ENCODE results near the gene CUL5. TPM values are rescaled to one million over a fixed set of nuclear protein-coding genes. Genes with fewer than 3 reads are reported as not detected.

CUL5 gene
- total RNA-seq, 1 donor from 2014 or later: 38.0 TPM

DNA sequence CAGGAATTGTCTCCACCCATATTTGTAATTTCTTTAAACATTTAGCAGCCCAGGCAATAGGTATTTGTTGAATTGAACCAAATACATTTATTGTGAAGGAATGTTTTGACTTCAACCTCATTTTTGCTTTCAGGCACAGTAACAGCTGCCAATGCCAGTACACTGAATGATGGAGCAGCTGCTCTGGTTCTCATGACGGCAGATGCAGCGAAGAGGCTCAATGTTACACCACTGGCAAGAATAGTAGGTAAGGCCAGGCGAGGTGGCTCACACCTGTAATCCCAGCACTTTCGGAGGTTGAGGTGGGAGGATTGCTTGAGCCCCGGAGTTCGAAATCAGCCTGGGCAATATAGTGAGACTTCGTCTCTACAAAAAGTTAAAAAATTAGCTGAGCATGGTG is 133.6 kb downstream of the CUL5 start:
- Mint-ChIP-seq H3K9me3 (no peaks in the 10 kb centered on the region), H3K4me1 (peaks cover 12% of the 10 kb centered on the region), H3K36me3 (ENCODE audit: low read depth) (peaks cover 66% of the 10 kb centered on the region), H3K27me3 (no peaks in the 10 kb centered on the region), H3K4me3 (no peak overlapping the region), H3K27ac (no peak overlapping the region)
- peak; percentile 49 for DNase-seq
- intact Hi-C loops (cut with micrococcal nuclease): loop anchor here (10.0 kb wide), 1 partner anchor 52 kb away; no protein-coding TSS in a partner anchor

DNA sequence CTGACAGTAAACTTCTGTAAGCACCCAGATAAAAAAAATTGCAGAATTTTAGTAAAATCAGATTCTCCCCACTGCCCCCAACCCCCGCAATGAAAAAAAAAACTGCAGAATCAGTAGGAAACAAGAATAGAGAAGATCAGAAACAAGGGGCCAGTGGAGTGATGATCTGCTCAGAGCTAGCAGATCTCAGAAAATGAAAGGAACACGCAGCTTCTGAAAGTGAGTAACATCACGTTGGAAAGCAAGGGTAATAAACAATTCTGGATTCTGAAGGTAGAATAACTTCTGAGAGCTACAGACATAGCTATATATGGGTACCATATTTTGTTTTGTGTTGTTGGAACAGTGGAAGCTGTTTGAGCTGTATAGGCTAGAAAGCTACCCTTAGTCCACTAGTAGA is 135.9 kb downstream of the CUL5 start:
- no peaks in the 10 kb centered on the region for H3K9me3 Mint-ChIP-seq
- intact Hi-C loops (cut with micrococcal nuclease): loop anchor here (10.0 kb wide), 1 partner anchor 50 kb away; no protein-coding TSS in a partner anchor
- peaks cover 76% of the 10 kb centered on the region for H3K36me3 Mint-ChIP-seq (ENCODE audit: low read depth)
- no peak for DNase-seq
- peak overlapping the region; percentile 44 for H3K4me3 Mint-ChIP-seq
- peaks cover 11% of the 10 kb centered on the region for H3K4me1 Mint-ChIP-seq
- H3K27ac Mint-ChIP-seq: peak overlapping the region; percentile 81
- no peaks in the 10 kb centered on the region for H3K27me3 Mint-ChIP-seq

DNA sequence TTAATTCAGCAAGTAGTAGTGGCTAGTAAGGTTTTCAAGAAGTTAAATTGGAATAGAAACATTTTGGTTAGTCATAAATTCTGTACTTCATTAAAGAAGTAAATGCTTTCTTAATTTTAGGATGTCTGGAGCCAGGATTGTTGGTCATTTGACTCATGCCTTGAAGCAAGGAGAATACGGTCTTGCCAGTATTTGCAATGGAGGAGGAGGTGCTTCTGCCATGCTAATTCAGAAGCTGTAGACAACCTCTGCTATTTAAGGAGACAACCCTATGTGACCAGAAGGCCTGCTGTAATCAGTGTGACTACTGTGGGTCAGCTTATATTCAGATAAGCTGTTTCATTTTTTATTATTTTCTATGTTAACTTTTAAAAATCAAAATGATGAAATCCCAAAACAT is 138.5 kb downstream of the CUL5 start:
- H3K36me3 Mint-ChIP-seq (ENCODE audit: low read depth): peaks cover 78% of the 10 kb centered on the region
- H3K27ac Mint-ChIP-seq: no peak overlapping the region
- H3K4me3 Mint-ChIP-seq: no peak overlapping the region
- no peaks in the 10 kb centered on the region for H3K9me3 Mint-ChIP-seq
- H3K4me1 Mint-ChIP-seq: peaks cover 11% of the 10 kb centered on the region
- intact Hi-C loops (cut with micrococcal nuclease): loop anchor here (10.0 kb wide), 1 partner anchor 48 kb away; no protein-coding TSS in a partner anchor
- DNase-seq: no peak
- no peaks in the 10 kb centered on the region for H3K27me3 Mint-ChIP-seq

DNA sequence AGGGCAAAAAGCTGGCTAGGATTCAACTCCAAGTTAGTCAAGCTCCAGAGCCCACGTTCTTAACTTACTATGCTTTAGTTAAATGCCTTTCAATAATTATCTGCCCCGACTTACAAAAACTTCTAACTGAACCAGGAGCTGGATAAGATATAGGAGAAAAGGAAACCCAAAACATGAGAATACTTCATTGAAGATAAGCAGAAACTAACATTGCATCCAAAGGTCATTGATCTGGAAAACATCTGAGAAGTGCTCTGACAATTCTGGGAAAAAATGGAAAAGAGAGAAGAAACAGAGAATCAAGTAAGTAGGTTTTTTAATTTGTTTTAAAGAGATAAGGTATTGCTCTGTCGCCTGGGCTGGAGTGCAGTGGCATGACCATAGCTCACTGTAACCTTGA is 139.9 kb downstream of the CUL5 start:
- H3K27ac Mint-ChIP-seq: peak overlapping the region; percentile 12
- intact Hi-C loops (cut with micrococcal nuclease): loop anchor here (10.0 kb wide), 1 partner anchor 46 kb away; no protein-coding TSS in a partner anchor

DNA sequence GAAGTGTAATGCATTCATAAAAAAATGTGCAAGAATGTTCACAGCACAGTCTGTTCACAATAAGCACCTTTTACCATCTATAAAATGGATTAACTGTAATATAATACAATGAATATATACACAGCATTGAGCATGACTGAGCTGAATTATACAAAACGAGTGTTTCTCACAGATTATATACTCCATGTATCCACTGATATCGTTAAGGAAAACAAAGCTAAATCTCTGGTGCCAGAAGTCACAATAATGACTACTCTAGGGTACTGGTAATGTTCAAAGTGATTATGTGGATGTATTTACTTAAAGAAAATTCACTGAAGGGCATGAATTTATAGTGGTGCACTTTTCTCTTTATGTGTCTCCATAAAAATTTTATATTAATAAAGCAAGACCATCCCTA is 145.9 kb downstream of the CUL5 start:
- Mint-ChIP-seq H3K4me1 (no peaks in the 10 kb centered on the region), H3K27ac (no peak overlapping the region), H3K27me3 (no peaks in the 10 kb centered on the region), H3K9me3 (no peaks in the 10 kb centered on the region), H3K4me3 (no peak overlapping the region), H3K36me3 (ENCODE audit: low read depth) (peaks cover 51% of the 10 kb centered on the region)
- intact Hi-C loops (cut with micrococcal nuclease): no loop called here
- DNase-seq: no peak

More for the DNA sequence above, 139.9 kb downstream of the CUL5 start:
- H3K4me3 Mint-ChIP-seq: no peak overlapping the region
- no peak for DNase-seq
- no peaks in the 10 kb centered on the region for H3K27me3 Mint-ChIP-seq
- H3K4me1 Mint-ChIP-seq: peaks cover 11% of the 10 kb centered on the region
- no peaks in the 10 kb centered on the region for H3K9me3 Mint-ChIP-seq
- H3K36me3 Mint-ChIP-seq (ENCODE audit: low read depth): peaks cover 72% of the 10 kb centered on the region

Other genes starting within 250 kb of the CUL5 start
- gene SLC35F2, start 150.1 kb upstream of the CUL5 start, total RNA-seq: 31.9 and 35.1 TPM in 2 replicates
- gene RAB39A, start 80.5 kb upstream of the CUL5 start, total RNA-seq: not detected in 2 replicates
- 65.0 and 65.9 TPM in 2 replicates for gene ACAT1, start 112.7 kb downstream of the CUL5 start, total RNA-seq
- gene NPAT, start 213.7 kb downstream of the CUL5 start, total RNA-seq: 29.3 and 29.8 TPM in 2 replicates
- gene ATM, start 214.2 kb downstream of the CUL5 start, total RNA-seq: 37.6 and 42.5 TPM in 2 replicates

Data from activated CD4-positive, alpha-beta T cell treated with anti-CD3 and anti-CD28 coated beads, Interleukin-2, amount 10 ng/mL, durations not matched to agents 24 days and 14 days (primary cell).